WERI-Rb-1 (cell line): ENCODE measurements around the gene VSIG10.

ENCODE experiments used
- DNase-seq: peaks from one replicate; pipeline ENCODE4 v3.0.0-alpha.2; 2020
- H3K27ac ChIP-seq: fragments of 250-450 bp; sonication (Bioruptor Pico); 2 replicates; pipeline ENCODE4 v1.5.1; 2020; ENCODE audit warnings: mild to moderate bottlenecking, moderate library complexity
- H3K27me3 ChIP-seq: fragments of 250-450 bp; sonication (Bioruptor Pico); 2 replicates; pipeline ENCODE4 v1.5.1; 2021; ENCODE audit warnings: mild to moderate bottlenecking, low read depth, moderate library complexity; ENCODE audit not compliant: insufficient read depth, severe bottlenecking
- H3K36me3 ChIP-seq: fragments of 250-450 bp; sonication (Bioruptor Pico); 2 replicates; pipeline ENCODE4 v1.5.1; 2020; ENCODE audit warnings: mild to moderate bottlenecking, moderate library complexity
- H3K4me3 ChIP-seq: 2 replicates; pipeline ENCODE4 v1.5.1; 2011; ENCODE audit warnings: low read depth, mild to moderate bottlenecking, control low read depth, low read length
- H3K9me3 ChIP-seq: fragments of 250-450 bp; sonication (Bioruptor Pico); 2 replicates; pipeline ENCODE4 v1.5.1; 2021; ENCODE audit warnings: mild to moderate bottlenecking, moderate library complexity; ENCODE audit not compliant: severe bottlenecking
- CTCF ChIP-seq: IDR thresholded peaks from 2 replicates; pipeline ENCODE4 v1.5.1; 2011; ENCODE audit warnings: low read depth, mild to moderate bottlenecking, control low read depth, inconsistent platforms, low read length

The VSIG10 gene

DNA sequence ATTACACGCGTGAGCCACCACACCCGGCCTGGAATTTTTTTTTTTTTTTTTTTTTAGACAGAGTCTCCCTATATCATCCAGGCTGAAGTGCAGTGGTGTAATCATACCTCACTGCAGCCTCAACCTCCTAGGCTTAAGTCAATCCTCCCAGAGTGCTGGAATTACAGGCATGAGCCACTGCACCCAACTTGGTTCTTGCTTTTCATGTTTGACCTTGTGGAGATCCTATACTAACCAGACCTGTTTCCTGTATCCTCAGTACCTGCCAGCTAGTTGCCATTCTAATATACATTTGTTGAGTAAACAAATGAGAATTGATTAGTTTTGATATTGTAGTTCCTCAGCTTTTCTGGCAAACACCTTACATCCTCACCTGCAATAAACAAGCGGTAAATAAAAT lies 3.2 kb upstream of the VSIG10 start:
- H3K27ac ChIP-seq: no peak overlapping the region
- H3K27me3 ChIP-seq: no peaks in the 10 kb centered on the region
- DNase-seq: no peak
- H3K36me3 ChIP-seq: no peaks in the 10 kb centered on the region; the same call in 1 of the 2 replicates
- TF ChIP-seq CTCF: no peak
- H3K9me3 ChIP-seq: no peaks in the 10 kb centered on the region
- H3K4me3 ChIP-seq: no peak overlapping the region

DNA sequence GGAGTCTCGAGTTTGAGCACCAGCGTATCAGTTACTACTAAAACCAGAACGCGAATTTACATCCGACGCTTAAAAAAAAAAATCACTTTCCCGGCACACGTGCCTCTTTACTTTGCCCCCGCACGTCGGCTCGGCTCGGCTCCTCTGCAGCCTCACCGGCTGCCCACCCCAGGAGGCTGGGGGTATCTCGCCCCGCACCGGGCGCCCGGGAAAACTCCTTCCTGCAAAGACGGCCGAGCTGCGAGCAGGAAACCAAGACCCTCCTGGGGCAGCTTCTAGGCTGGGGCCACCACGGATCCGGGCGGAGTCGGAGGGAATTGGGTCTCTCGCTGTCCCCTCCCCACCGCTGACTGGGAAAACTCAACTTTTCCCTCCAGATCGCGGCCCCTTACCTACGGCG lies 610 bp downstream of the VSIG10 start:
- Histone ChIP-seq H3K27ac (peak overlapping the region; percentile 84), H3K9me3 (no peaks in the 10 kb centered on the region), H3K27me3 (no peaks in the 10 kb centered on the region), H3K36me3 (peaks cover 2% of the 10 kb centered on the region; the same call in 1 of the 2 replicates), H3K4me3 (peak overlapping the region; percentile 88)
- no peak for TF ChIP-seq CTCF
- DNase-seq: peak; percentile 48

DNA sequence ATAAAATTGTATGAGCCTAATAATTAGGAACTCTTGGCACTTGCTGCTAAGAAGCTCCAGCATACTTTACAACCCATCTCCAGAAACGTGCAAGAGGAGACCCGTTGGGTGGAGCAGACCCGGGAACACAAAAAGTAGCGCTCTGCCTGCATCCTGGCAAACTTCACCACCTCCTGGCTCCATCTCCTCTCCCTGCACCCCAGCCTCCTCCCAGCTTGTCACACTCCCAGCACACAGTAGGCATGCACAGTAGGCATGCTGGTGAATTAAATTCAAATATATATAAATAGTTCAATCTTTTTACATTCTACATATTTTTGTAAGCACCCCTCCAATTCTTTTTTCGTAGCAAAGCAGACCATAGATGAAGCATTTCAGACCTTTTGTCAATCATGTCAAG lies 1.2 kb downstream of the VSIG10 start:
- H3K27ac ChIP-seq: no peak overlapping the region
- H3K27me3 ChIP-seq: no peaks in the 10 kb centered on the region
- H3K4me3 ChIP-seq: peak overlapping the region; percentile 88; the same call in 1 of the 2 replicates
- no peaks in the 10 kb centered on the region for H3K9me3 ChIP-seq
- no peak for DNase-seq
- TF ChIP-seq CTCF: no peak
- H3K36me3 ChIP-seq: peaks cover 2% of the 10 kb centered on the region; the same call in 1 of the 2 replicates

- Histone ChIP-seq H3K27me3 (no peaks in the 10 kb centered on the region), H3K36me3 (peaks cover 2% of the 10 kb centered on the region; the same call in 1 of the 2 replicates), H3K9me3 (no peaks in the 10 kb centered on the region), H3K27ac (no peak overlapping the region), H3K4me3 (no peak overlapping the region)
- no peak for DNase-seq
- no peak for TF ChIP-seq CTCF
Observed at GRCh38 chr12:118102070-118102469, 1.7 kb downstream of the VSIG10 start.

DNA sequence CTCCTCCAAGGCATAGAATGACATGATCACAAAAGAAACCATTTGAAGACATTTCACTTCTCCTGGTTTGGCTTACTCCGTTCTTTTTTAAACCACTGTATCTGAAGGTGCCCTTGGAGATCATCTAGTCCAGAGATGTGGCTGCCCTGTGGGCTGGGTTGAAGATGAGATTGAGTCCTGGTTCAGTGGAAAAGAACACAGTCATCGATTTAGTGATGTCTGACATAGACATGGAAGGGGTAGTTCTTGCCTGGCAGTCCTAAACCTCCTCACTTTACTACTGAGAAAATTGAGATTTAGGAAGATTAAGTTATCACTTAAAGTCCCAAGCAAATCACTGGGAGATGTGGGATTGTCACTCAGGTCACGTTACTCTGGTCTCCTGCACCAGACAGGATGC lies 2.8 kb downstream of the VSIG10 start:
- DNase-seq: no peak
- Histone ChIP-seq H3K27me3 (no peaks in the 10 kb centered on the region), H3K36me3 (peaks cover 2% of the 10 kb centered on the region; the same call in 1 of the 2 replicates), H3K4me3 (no peak overlapping the region), H3K27ac (no peak overlapping the region), H3K9me3 (no peaks in the 10 kb centered on the region)
- TF ChIP-seq CTCF: no peak
